Measurements from ENCODE around the gene SAMD3. TPM values are rescaled to one million over a fixed set of nuclear protein-coding genes. Genes with fewer than 3 reads are reported as not detected.

The SAMD3 gene
- total and polyA plus RNA-seq, 2 of the 8 experiments (the other 6 are each of a cell fraction or from before 2014, with no cell fraction given) = 1.8 to 1.9 TPM

- no peak overlapping the region for H3K4ac ChIP-seq (replicated peaks; ENCODE audit: insufficient read length, low read depth, low read length)
- H3K14ac ChIP-seq (ENCODE audit: insufficient read length) = no peak overlapping the region
- no peak overlapping the region for H3K27ac ChIP-seq (ENCODE audit: low read depth, low read length)
- no peak overlapping the region for H4K8ac ChIP-seq (ENCODE audit: extremely low read depth, insufficient read depth, low read length)
- no peak overlapping the region for H2BK120ac ChIP-seq (replicated peaks; ENCODE audit: low read depth, low read length)
- ChIA-PET POLR2A (ENCODE audit: partially characterized antibody) (no interaction called here), CTCF (ENCODE audit: partially characterized antibody) (interaction anchor here (1.0 kb wide), 1 partner anchor 52 kb away, joined by 3 read pairs; no protein-coding TSS in a partner anchor)
- H2BK5ac ChIP-seq (ENCODE audit: low read depth, low read length) = no peak overlapping the region
- H2AK5ac ChIP-seq (ENCODE audit: low read depth, low read length) = no peak overlapping the region
- H3K23ac ChIP-seq (ENCODE audit: insufficient read length) = no peak overlapping the region
- H3K23me2 ChIP-seq (ENCODE audit: low read depth, low read length) = no peaks in the 10 kb centered on the region
- H2BK12ac ChIP-seq (ENCODE audit: low read depth, low read length) = no peak overlapping the region
- H2AFZ ChIP-seq (ENCODE audit: low read length) = no peak overlapping the region
- H3K18ac ChIP-seq (ENCODE audit: extremely low read depth, low read length) = no peak overlapping the region
- no peak overlapping the region for H2BK15ac ChIP-seq (ENCODE audit: low read length)
- H3K4me2 ChIP-seq (ENCODE audit: insufficient read depth in 1 of 2, low read depth in 2 of 2, low read length in 2 of 2) = no peak overlapping the region
- no peaks in the 10 kb centered on the region for H3K79me2 ChIP-seq (ENCODE audit: control insufficient read depth in 1 of 2, insufficient read depth in 2 of 2, low read length in 2 of 2)
- H3K9ac ChIP-seq (replicated peaks in 1 of 4; ENCODE audit: extremely low read depth in 1 of 4, low read depth in 3 of 4, low read length in 3 of 4) = no peak overlapping the region
- no peak overlapping the region for H3K56ac ChIP-seq (replicated peaks; ENCODE audit: insufficient read length, low read depth, low read length)
- no peak overlapping the region for H3K4me3 ChIP-seq (ENCODE audit: extremely low read depth in 1 of 4, insufficient read depth in 2 of 4, low read depth in 3 of 4, low read length in 4 of 4)
- no peaks in the 10 kb centered on the region for H3K9me3 ChIP-seq (ENCODE audit: insufficient read depth in 2 of 2, low read depth in 1 of 2, low read length in 1 of 2)
- H4K5ac ChIP-seq (ENCODE audit: insufficient read length, low read depth, low read length) = no peak overlapping the region
- H3K4me1 ChIP-seq (replicated peaks in 1 of 4; ENCODE audit: control insufficient read depth in 3 of 4, insufficient read depth in 4 of 4, low read length in 3 of 4) = no peaks in the 10 kb centered on the region
- WGBS, 2 experiments (ENCODE audit: extremely low coverage in 1 of 2, insufficient coverage in 1 of 2, insufficient read length in 1 of 2, insufficient replicate concordance in 2 of 2, low coverage in 1 of 2, low lambda C conversion rate in 2 of 2, missing lambda C conversion rate in 1 of 2) = 87% methylated on average over 6 of the region's 6 CpGs; no CpG with 5 or more reads in 1 of the 2 experiments
- FAIRE-seq (no peak), DNase-seq (ENCODE audit: low read depth in 1 of 2, low spot score in 2 of 2) (no peak)
- H3K36me3 ChIP-seq (ENCODE audit: control insufficient read depth in 2 of 4, insufficient read depth in 4 of 4, low read length in 3 of 4) = no peaks in the 10 kb centered on the region
- H2BK20ac ChIP-seq (ENCODE audit: low read length) = no peak overlapping the region
- no peak overlapping the region for H4K91ac ChIP-seq (replicated peaks; ENCODE audit: insufficient read length, low read length)
- H3K27me3 ChIP-seq (replicated peaks in 1 of 4; ENCODE audit: control insufficient read depth in 3 of 4, extremely low read depth in 1 of 4, insufficient read depth in 3 of 4, low read length in 3 of 4) = no peaks in the 10 kb centered on the region
- H3K79me1 ChIP-seq (ENCODE audit: low read depth, low read length) = no peaks in the 10 kb centered on the region
- no peaks in the 10 kb centered on the region for H4K20me1 ChIP-seq (replicated peaks in 1 of 2; ENCODE audit: control insufficient read depth in 1 of 2, insufficient read depth in 2 of 2, low read length in 2 of 2)
- TF ChIP-seq ATF3 (IDR thresholded peaks at IDR 0.05; ENCODE audit: insufficient read depth, low read depth, low read length) (no peak), SUZ12 (IDR thresholded peaks at IDR 0.05; ENCODE audit: low read length) (no peak), RFX5 (IDR thresholded peaks at IDR 0.05; ENCODE audit: borderline replicate concordance, low read depth, low read length) (no peak)
These were observed 104.5 kb downstream of the SAMD3 start for GRCh38 chr6:130118236-130118635.

Data from H1 (cell line).